Activated T-cell treated with anti-CD3 and anti-CD28 coated beads, Interleukin-2, amount 50 U/mL, for 4 hours (primary cell): ENCODE data around the gene YIPF7. TPM values are rescaled to one million over a fixed set of nuclear protein-coding genes. Genes with fewer than 3 reads are reported as not detected.

Experiments used
- ATAC-seq, 2 donors: fragments of 200-7000 bp; cut with Tn5 transposase; one replicate each; pipeline ENCODE4 v1.10.0; 2021
- DNase-seq: peaks from one replicate; pipeline ENCODE4 v3.0.0-alpha.2; 2020
- H3K27me3 Mint-ChIP-seq: one replicate; pipeline ENCODE4 v1.8.0; 2021; ENCODE audit warnings: low read depth, mixed read lengths
- H3K36me3 Mint-ChIP-seq: one replicate; pipeline ENCODE4 v1.8.0; 2022; ENCODE audit warnings: mixed read lengths; ENCODE audit not compliant: insufficient read depth
- H3K4me1 Mint-ChIP-seq: one replicate; pipeline ENCODE4 v1.8.0; 2021; ENCODE audit warnings: low read depth, mixed read lengths
- H3K4me3 Mint-ChIP-seq: one replicate; pipeline ENCODE4 v1.8.0; 2021; ENCODE audit warnings: mild to moderate bottlenecking, moderate library complexity, mixed read lengths
- H3K9me3 Mint-ChIP-seq: one replicate; pipeline ENCODE4 v1.8.0; 2021; ENCODE audit warnings: mixed read lengths
- total RNA-seq, 3 donors: library from RNA; stranded (reverse); gene quantifications; one replicate each; pipeline ENCODE4 v1.2.1, GENCODE V29; 2021

YIPF7 gene
- total RNA-seq, result not detected

- H3K9me3 Mint-ChIP-seq, result no peaks in the 10 kb centered on the region
- H3K27me3 Mint-ChIP-seq, result peaks cover 14% of the 10 kb centered on the region
- no peaks in the 10 kb centered on the region for H3K36me3 Mint-ChIP-seq
- ATAC-seq (no peak), DNase-seq (no peak)
- no peak within 1 kb of the TSS for H3K4me3 Mint-ChIP-seq
- no peaks in the 10 kb centered on the region for H3K4me1 Mint-ChIP-seq
Observed at GRCh38 chr4:44651425-44651824, at the start of gene YIPF7. TSS of gene YIPF7 (minus strand) at chr4:44651625. CDS start at chr4:44650100, 1,525 bp downstream.

- ATAC-seq (no peak), DNase-seq (no peak)
- H3K4me3 Mint-ChIP-seq, result no peak overlapping the region
- H3K4me1 Mint-ChIP-seq, result no peaks in the 10 kb centered on the region
- peaks cover 30% of the 10 kb centered on the region for H3K36me3 Mint-ChIP-seq
- H3K27me3 Mint-ChIP-seq, result no peaks in the 10 kb centered on the region
- no peaks in the 10 kb centered on the region for H3K9me3 Mint-ChIP-seq
Observed at GRCh38 chr4:44701037-44701436, 49.6 kb upstream of the YIPF7 start.

DNA sequence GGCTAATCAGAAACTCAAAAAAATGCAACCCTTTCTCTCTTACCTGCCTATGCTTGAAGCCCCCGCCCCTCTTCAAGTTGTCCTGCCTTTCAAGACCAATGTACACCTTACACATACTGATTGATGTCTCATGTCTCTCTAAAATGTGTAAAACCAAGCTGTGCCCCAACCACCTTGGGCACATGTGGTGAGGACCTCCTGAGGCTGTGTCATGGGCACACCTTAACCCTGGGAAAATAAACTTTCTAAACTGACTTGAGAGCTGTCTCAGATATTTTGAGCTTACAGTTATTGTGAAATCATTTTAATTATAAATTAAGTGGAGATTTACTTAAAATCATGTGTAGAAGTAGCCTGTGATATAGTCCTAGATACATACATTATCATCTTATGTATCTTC lies 49.0 kb upstream of the YIPF7 start:
- ATAC-seq (no peak), DNase-seq (no peak)
- Mint-ChIP-seq H3K4me1 (no peaks in the 10 kb centered on the region), H3K36me3 (peaks cover 31% of the 10 kb centered on the region), H3K27me3 (no peaks in the 10 kb centered on the region), H3K4me3 (no peak overlapping the region), H3K9me3 (no peaks in the 10 kb centered on the region)

DNA sequence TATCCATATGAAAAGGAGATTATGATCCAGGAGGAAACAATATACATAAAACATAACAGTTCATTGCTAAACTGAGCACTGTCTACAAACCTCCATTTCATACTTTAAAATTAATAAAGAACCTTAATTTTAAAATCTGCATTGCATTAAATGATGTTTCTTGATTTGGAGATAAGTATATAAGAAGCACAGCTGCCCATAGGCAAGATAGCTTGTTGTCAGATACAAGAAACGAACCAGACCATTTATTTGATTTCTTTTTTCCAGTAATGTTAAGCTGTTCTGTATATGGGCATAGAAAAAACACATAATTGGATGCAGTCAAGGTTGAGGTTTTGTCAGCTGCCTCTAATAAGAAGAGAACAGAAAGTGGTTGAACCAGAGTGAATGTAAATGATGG lies 33.2 kb upstream of the YIPF7 start:
- peaks cover 28% of the 10 kb centered on the region for H3K4me1 Mint-ChIP-seq
- no peak for ATAC-seq
- no peaks in the 10 kb centered on the region for H3K9me3 Mint-ChIP-seq
- peaks cover 44% of the 10 kb centered on the region for H3K36me3 Mint-ChIP-seq
- no peaks in the 10 kb centered on the region for H3K27me3 Mint-ChIP-seq
- no peak for DNase-seq
- H3K4me3 Mint-ChIP-seq, result no peak overlapping the region

GRCh38 chr4:44679060-44679459 lies 27.6 kb upstream of the YIPF7 start:
- Mint-ChIP-seq H3K36me3 (peaks cover 8% of the 10 kb centered on the region), H3K4me1 (peaks cover 37% of the 10 kb centered on the region), H3K9me3 (no peaks in the 10 kb centered on the region), H3K27me3 (no peaks in the 10 kb centered on the region), H3K4me3 (peak overlapping the region; percentile 90)
- ATAC-seq (peak; percentile 5 to 16), DNase-seq (no peak)

GRCh38 chr4:44678094-44679041 lies 26.9 kb upstream of the YIPF7 start, which contains the start of gene GUF1:
TSS of gene GUF1 (plus strand) at chr4:44678420. CDS start at chr4:44678623, 203 bp downstream.
- peak; percentile 93 to 94 for ATAC-seq
- Mint-ChIP-seq H3K9me3 (no peaks in the 10 kb centered on the region), H3K27me3 (no peaks in the 10 kb centered on the region), H3K4me1 (peaks cover 37% of the 10 kb centered on the region), H3K4me3 (peak within 1 kb of the TSS; percentile 90), H3K36me3 (peaks cover 7% of the 10 kb centered on the region)
- DNase-seq, result peak; percentile 83

DNA sequence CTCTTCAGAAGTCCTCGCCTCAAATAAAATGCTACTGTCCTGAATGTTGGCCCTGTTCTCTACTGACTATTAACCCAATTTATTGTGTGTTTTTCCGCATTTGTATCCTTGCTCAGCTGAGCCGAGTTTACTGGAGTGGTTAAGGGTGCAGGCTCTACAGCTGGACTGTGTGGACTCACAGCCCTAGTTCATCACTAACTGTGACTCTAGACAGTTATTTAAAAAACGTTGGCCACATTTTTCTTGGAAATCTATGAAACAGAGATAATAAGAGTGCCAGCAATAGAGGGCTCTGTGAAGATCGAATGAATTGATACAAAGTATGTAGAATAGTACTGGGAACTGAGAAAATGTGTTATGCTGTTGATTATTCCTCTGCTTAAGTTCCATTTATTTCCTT lies 23.9 kb upstream of the YIPF7 start:
- no peaks in the 10 kb centered on the region for H3K36me3 Mint-ChIP-seq
- no peak overlapping the region for H3K4me3 Mint-ChIP-seq
- H3K9me3 Mint-ChIP-seq, result no peaks in the 10 kb centered on the region
- no peak for DNase-seq
- ATAC-seq, result no peak
- peaks cover 3% of the 10 kb centered on the region for H3K27me3 Mint-ChIP-seq
- H3K4me1 Mint-ChIP-seq, result peaks cover 20% of the 10 kb centered on the region

GRCh38 chr4:44674471-44674870 lies 23.0 kb upstream of the YIPF7 start:
- Mint-ChIP-seq H3K4me3 (no peak overlapping the region), H3K9me3 (no peaks in the 10 kb centered on the region), H3K36me3 (no peaks in the 10 kb centered on the region), H3K27me3 (peaks cover 3% of the 10 kb centered on the region), H3K4me1 (peaks cover 15% of the 10 kb centered on the region)
- no peak for ATAC-seq
- no peak for DNase-seq

DNA sequence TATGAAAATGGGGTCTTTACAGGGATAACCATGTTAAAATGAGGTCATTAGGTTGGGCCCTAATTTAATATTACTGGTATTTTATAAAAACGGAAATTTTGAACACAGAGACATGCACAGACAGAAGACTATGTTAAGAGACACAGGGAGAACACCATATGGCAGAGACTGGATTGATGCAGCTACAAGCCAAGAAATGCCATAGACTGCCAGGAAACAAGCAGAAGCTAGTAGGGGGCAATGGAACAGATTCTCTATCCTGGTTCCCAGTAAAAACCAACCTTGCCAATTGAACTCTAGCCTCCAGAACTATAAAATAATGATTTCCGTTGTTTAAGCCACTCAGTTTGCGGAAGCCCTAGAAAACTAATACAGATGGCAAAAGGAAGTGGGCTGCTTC lies 20.2 kb upstream of the YIPF7 start:
- H3K4me1 Mint-ChIP-seq, result peaks cover 2% of the 10 kb centered on the region
- no peak for DNase-seq

GRCh38 chr4:44670506-44671199 lies 19.2 kb upstream of the YIPF7 start:
- DNase-seq (no peak), ATAC-seq (no peak)
- no peaks in the 10 kb centered on the region for H3K36me3 Mint-ChIP-seq
- peaks cover 9% of the 10 kb centered on the region for H3K27me3 Mint-ChIP-seq
- no peaks in the 10 kb centered on the region for H3K4me1 Mint-ChIP-seq
- H3K9me3 Mint-ChIP-seq, result no peaks in the 10 kb centered on the region
- H3K4me3 Mint-ChIP-seq, result no peak overlapping the region

More for the DNA sequence above, 20.2 kb upstream of the YIPF7 start:
- Mint-ChIP-seq H3K9me3 (no peaks in the 10 kb centered on the region), H3K36me3 (no peaks in the 10 kb centered on the region), H3K4me3 (no peak overlapping the region), H3K27me3 (peaks cover 9% of the 10 kb centered on the region)
- ATAC-seq, result no peak

DNA sequence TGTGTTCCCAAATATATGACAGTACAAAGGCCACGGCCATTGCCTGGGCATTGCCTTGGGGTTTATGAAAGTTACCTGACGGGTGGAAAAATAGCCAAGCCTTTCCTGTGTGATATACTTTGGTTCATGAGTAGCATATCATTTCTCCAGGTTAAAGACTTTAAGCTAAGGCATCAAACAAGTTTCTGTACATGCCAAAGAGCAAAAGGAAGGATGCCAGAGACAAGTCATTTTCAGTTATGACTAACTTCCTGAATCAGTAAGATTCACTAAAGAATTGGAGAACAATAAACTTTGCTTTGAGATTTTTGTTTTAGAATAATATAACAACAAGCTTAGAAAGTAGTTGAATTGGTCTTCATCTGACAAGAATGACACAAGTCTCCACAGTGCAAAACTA lies 17.1 kb upstream of the YIPF7 start:
- no peak overlapping the region for H3K4me3 Mint-ChIP-seq
- ATAC-seq, result no peak
- no peaks in the 10 kb centered on the region for H3K4me1 Mint-ChIP-seq
- no peaks in the 10 kb centered on the region for H3K36me3 Mint-ChIP-seq
- no peak for DNase-seq
- no peaks in the 10 kb centered on the region for H3K9me3 Mint-ChIP-seq
- H3K27me3 Mint-ChIP-seq, result peaks cover 9% of the 10 kb centered on the region

DNA sequence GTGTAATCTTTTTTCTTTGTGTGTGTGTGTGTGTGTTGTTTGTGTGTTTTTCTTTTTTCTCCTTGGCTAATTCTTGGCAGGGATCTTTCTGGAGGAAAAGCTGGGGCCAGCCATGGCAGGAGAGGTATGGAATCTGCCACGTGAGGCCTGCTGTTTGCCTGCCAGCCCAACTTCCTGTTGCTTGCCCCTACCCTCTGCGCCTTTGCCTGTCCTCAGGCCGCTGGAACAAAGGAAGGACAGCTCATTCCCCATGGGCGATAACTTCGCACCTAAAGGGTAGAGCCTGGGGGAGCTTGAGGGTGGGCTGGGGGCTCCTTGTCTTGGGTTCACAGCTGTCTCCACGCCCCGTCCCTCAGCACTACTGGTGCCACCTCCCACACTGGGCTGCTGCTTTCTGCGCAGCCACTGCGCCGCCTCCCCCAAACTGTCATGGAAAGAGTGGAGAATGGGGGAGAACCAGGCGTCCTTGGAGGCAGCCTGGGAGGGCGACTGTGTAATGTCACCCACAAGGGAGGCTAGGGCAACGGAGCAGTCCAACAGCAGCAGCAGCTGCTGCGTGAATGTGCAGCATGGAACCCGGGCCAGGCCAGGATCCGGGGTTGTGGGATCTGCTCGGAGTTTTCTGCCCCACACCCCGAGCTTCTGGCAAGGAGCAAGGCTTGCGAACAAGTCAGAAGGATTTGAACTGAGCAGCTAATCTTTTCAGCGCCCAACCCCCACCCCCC lies 12.3 kb upstream of the YIPF7 start:
- ATAC-seq (no peak), DNase-seq (no peak)
- Mint-ChIP-seq H3K4me3 (no peak overlapping the region), H3K36me3 (no peaks in the 10 kb centered on the region), H3K4me1 (no peaks in the 10 kb centered on the region), H3K27me3 (peaks cover 6% of the 10 kb centered on the region), H3K9me3 (no peaks in the 10 kb centered on the region)

DNA sequence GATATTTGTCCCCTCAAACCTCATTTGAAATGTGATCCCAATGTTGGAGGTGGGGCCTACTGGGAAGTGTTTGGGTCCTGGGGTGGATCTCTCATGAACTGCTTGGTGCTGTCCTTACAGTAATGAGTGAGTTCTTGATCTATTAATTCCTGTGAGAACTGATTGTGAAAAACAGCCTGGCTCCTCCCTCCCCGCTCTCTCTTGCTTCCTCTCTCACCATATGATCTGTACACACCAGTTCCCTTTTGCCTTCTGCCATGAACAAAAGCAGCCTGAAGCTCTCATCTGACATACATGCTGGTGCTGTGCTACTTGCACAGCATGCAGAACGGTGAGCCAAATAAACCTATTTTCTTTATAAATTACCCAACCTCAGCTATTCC lies 11.2 kb upstream of the YIPF7 start:
- DNase-seq (no peak), ATAC-seq (no peak)
- no peaks in the 10 kb centered on the region for H3K9me3 Mint-ChIP-seq
- no peak overlapping the region for H3K4me3 Mint-ChIP-seq
- peaks cover 6% of the 10 kb centered on the region for H3K27me3 Mint-ChIP-seq
- H3K4me1 Mint-ChIP-seq, result no peaks in the 10 kb centered on the region
- H3K36me3 Mint-ChIP-seq, result no peaks in the 10 kb centered on the region

DNA sequence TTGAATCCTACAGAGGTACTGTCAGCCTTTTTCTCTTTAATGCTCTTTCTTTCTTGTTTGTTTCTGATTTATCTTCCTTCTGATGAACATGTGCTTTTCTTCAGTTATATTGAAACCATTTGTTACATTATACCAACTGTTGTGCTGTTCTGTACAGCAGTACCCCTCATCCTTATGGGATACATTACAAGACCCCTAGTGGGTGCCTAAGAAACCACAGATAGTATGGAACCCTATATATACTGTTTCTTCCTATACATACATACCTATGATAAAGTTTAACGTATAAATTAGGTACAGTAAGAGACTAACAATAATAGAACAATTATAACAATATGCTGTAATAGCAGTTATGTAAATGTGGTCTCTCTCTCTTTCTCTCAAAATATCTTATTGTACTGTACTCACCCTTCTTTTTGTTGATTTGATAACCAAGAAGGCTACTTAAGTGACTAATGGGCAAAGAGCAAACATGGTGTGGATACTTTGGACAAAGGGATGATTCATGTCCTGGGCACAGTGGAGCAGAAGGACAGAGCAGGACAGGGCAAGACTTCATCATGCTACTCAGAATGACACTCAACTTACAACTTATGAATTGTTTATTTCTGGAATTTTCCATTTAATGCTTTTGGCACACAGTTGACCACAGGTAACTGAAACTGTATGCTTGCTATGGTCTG lies 10.7 kb upstream of the YIPF7 start:
- no peaks in the 10 kb centered on the region for H3K36me3 Mint-ChIP-seq
- ATAC-seq (no peak), DNase-seq (no peak)
- no peak overlapping the region for H3K4me3 Mint-ChIP-seq
- H3K27me3 Mint-ChIP-seq, result peaks cover 4% of the 10 kb centered on the region
- no peaks in the 10 kb centered on the region for H3K9me3 Mint-ChIP-seq
- no peaks in the 10 kb centered on the region for H3K4me1 Mint-ChIP-seq
